HG02642 (cell line): Measurements from ENCODE around the gene PARD3.

Experiments used
- ATAC-seq: cut with Tn5 transposase; IDR thresholded peaks from one replicate; pipeline ENCODE4 v1.9.1; 2021; ENCODE audit warnings: mild to moderate bottlenecking; ENCODE audit not compliant: unreplicated experiment, poor library complexity

The PARD3 gene

GRCh38 chr10:34526758-34527730, 288.1 kb downstream of the PARD3 start:
- no peak for ATAC-seq

- no peak for ATAC-seq
Observed at GRCh38 chr10:34526186-34526585, 288.9 kb downstream of the PARD3 start.

DNA sequence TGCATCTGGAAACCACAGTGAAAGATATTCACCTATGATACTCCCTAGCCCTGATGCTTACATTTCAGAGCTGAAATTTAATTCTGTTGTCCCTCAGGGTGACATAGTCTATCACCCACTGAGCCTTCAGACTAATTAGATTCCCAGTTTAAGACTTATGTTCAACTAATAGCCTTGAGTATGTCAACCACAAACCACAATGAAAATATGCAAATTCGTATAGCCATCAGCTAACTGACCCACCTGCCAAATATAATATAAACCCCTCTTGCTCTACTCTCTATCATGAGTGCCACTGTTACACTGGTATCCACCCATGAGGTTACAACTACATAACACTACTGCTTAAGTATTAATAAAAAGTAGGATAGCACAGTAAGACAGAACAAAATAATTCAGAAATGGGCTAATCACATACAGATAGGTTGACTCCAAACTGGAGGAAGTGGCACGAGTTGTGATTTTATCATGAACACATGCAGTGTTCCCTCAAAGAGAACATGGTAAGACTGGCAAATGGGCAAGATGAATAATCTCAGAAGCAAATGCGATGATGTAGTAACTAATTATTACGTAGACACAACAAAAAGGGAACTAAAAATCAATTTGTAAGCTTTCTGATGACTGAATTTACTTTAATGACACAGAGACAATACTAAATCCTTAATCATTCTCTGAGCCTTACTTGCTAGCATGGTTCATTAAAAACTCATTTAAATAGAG, 290.6 kb downstream of the PARD3 start:
- no peak for ATAC-seq

DNA sequence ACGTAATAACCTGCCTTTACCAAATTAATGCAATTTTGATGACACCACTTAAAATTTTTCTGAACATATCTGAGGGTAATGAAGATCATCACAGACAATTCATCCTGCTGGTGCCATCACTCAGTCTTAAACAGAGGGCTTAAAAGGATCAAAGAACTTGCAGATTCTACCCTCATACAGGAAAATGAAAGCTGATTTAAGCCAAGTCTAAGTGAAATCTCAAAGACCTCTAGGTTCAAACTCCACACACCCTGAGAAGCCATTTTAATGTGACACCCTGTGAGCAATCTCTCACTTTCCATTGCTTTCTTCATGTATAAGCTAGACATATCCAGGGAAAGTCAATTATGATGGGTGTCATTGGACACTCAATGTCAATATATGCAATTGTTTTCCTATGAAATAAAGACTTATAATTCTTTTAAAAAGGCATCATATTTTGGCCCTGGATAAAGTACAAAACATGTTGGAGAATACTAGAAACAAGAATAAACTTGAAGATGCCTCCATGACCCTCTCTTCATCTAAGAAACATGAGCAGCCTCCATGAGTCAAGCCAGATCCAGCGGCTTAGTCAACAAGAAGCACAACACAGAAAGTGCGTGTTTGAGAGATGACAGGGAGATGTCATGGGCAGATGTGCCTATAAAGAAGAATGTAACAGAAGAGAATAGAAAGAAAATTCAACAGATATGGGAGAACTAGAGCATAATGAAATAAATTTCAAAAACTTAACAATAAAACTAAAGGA, 291.9 kb downstream of the PARD3 start:
- no peak for ATAC-seq

DNA sequence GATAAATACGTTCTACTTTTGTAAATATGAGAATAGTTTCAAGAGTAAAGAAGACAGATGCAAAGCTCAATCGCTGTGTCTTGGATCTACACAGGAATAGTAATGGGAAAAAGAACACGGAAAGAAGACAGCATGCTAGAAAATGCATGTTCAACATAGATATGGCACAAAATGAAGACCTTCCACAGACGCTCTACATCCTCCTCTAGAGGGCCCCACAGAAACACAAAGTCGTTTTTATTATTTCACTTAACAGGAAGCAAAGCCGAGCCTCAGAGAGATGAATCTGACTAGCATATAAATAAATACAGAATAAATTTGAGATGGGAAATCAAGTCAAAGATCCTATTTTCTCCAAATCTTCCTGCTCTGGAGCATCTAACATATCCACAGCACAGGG, 292.6 kb downstream of the PARD3 start:
- ATAC-seq: no peak

- ATAC-seq: no peak
Observed at GRCh38 chr10:34520510-34520909, 294.6 kb downstream of the PARD3 start.

DNA sequence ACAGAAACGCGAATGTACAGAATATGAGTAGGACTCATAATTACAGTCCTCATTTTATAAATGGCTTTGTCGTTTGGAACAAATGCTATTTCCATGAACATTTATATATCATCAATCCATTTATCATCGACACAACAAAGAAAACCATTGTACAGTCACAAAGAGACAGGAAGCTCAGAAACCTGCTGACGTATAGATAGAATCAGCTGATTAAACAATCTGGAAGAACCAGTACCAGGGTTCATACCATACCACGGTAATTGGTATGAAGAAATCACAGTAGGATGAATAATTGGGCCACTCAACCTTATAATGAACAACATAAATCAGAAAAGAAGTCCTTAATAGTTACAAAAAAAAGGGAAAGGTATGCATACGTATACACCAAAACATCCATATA, 295.0 kb downstream of the PARD3 start:
- no peak for ATAC-seq

DNA sequence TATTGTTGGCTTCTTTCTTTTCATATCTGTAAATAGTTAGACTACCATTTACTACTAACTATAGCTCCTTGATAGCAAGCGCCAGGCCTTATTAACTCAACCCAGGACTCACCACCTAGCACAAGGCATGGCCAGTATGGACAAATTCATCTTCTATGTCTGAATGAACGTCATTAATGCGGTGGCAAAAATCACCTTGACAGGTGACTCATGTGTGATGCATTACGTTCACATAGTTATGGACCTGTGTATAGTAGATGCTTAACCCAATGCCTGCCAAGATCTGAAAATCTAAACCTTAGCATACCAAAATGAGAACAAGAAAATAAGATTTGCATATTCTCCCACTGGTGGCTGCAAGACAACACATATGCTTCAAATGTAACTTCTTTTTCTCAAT, 300.8 kb downstream of the PARD3 start:
- no peak for ATAC-seq

- ATAC-seq: no peak
Observed at GRCh38 chr10:34513636-34514035, 301.5 kb downstream of the PARD3 start.

GRCh38 chr10:34507217-34507616, 307.9 kb downstream of the PARD3 start:
- no peak for ATAC-seq

GRCh38 chr10:34506786-34507185, 308.3 kb downstream of the PARD3 start:
- no peak for ATAC-seq

DNA sequence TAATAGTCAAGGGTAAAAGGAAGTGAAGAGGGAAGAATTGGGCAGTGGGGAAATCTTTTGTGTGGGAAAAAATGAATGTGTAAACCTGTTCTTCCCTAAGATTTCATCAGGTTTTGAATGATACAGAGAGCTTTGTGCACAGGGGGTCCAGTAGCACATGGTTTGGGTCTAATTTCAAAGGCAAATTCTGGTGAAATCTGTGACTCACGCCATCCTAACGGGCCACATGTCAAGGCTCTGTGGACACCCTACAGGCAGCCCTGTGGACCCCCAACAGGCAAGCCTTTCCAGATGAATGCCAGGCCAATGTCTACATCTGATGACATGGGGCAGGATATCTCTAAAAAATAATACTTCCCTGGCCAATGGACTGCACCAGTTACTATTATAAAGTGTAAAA, 309.8 kb downstream of the PARD3 start:
- ATAC-seq: no peak

GRCh38 chr10:34504534-34504933, 310.6 kb downstream of the PARD3 start:
- ATAC-seq: no peak

GRCh38 chr10:34503704-34504103, 311.4 kb downstream of the PARD3 start:
- ATAC-seq: no peak

DNA sequence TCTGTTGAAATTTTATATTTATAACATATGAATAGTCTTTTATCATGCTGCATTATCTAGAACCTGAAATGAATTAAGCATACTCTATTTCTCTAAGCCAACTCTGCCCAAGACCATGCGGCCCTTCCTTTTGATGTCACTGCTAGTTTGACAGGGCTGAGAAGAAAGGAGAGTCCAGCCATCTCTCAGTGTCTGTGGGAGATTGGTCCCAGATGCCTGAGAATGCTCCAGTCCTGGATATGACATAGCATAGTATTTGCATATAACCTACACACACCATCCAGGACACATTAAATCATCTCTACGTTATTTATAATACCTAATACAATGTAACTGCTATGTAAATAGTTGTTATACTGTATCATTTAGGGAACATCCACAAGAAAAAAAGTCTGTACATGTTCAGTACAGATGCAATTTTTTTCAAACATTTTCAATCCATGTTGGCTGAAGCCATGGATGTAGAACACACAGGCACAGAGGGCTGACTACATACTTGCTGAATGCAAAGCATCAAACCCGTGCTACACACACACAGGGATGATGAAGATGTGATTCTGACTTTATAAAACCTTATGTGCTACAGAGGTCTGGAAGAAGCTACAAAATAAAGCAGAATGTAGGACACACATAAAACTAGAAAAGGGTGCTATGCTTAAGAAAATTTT, 315.4 kb downstream of the PARD3 start:
- ATAC-seq: no peak

- no peak for ATAC-seq
Observed at GRCh38 chr10:34498821-34499220, 316.3 kb downstream of the PARD3 start.

DNA sequence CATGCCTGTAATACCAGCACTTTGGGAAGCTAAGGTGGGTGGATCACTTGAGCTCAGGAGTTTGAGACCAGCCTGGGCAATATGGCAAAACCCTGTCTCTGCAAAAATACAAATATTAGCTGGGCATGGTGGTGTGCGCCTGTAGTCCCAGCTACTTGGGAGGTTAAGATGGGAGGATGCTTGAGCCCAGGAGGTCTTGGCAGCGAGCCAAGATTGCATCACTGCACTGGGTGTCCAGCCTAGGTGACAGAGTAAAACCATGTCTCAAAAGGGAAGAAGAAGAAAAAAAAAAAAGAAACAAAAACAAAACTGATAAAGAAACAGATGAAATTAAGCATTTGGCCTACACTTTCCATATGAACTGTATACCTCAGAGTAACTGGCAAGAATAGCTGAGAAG, 319.2 kb downstream of the PARD3 start:
- ATAC-seq: no peak

- no peak for ATAC-seq
Observed at GRCh38 chr10:34494012-34494411, 321.1 kb downstream of the PARD3 start.

DNA sequence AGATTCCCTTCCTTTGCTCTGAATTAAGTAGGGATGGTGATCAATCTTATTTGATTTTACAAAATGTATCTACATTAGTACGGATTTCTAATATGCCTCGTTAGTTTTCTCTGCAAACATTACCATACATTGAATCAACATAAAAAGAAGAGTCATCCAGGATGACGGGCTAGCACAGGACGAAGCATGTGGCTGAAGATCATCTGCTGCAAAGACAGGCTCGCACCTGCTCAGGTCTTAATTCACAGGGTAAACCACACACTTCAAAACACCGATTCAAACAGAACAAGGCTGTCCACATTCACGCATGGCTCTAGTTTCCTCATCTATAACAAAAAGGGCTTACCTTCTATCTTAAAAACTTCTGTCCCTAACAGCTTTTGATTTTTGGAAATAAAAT, 323.0 kb downstream of the PARD3 start:
- no peak for ATAC-seq

GRCh38 chr10:34491678-34492077, 323.4 kb downstream of the PARD3 start:
- no peak for ATAC-seq
